HCT116 (cell line): Measurements from ENCODE around the gene IL17C. TPM values are rescaled to one million over a fixed set of nuclear protein-coding genes. Genes with fewer than 3 reads are reported as not detected.

Source experiments
- ATAC-seq: fragments of 200-7000 bp; cut with Tn5 transposase; 2 replicates; pipeline ENCODE4 v1.9.1; 2020; ENCODE audit warnings: mild to moderate bottlenecking, moderate library complexity
- BruUV-seq: library from RNA; stranded (reverse); fragments of 400-500 nt; replicated peaks from 2 replicates; lab custom pipeline; 2021; lab: Mats Ljungman, UMichigan
- CTCF ChIA-PET: fragments of 300-600 bp; sonication (Branson Sonifier 250); formaldehyde crosslinking; loops from one replicate; lab custom pipeline; 2021; ENCODE audit warnings: antibody characterized with exemption; lab: Charles Lee
- POLR2A ChIA-PET: fragments of 300-600, 350-600 bp; sonication (Branson Sonifier 250); formaldehyde crosslinking; loops from one replicate; lab custom pipeline; 2021; ENCODE audit warnings: antibody characterized with exemption; lab: Charles Lee
- RAD21 ChIA-PET, 2 experiments: fragments of 300-600 bp; sonication (Branson Sonifier 250); formaldehyde crosslinking; loops; one replicate each; lab custom pipeline; 2023; ENCODE audit warnings: low total read pairs in 2 of 2; ENCODE audit not compliant: uncharacterized antibody in 2 of 2, unreplicated experiment in 2 of 2, low non-redundant PET in 1 of 2; lab: Charles Lee
- DNase-seq: peaks from one replicate; pipeline ENCODE4 v3.0.0-alpha.2; 2010; ENCODE audit warnings: low read depth, low spot score
- H2AFZ ChIP-seq: fragments of 200-600 bp; shearing (Covaris generic), sonication (generic); 2 replicates; pipeline ENCODE4 v1.6.1; 2017; ENCODE audit warnings: low read depth, mixed run types, mixed read lengths, antibody characterized with exemption, low read length; ENCODE audit not compliant: poor library complexity, severe bottlenecking
- H3K27ac ChIP-seq: 2 replicates; pipeline ENCODE4 v1.5.1; 2012; ENCODE audit warnings: low read depth, low read length
- H3K27me3 ChIP-seq: fragments of 200-600 bp; sonication (generic); 2 replicates; pipeline ENCODE4 v1.6.1; 2016; ENCODE audit warnings: mixed run types, low read length, mixed read lengths; ENCODE audit not compliant: insufficient read depth
- H3K36me3 ChIP-seq, 2 experiments: fragments of 200-500 bp in 1 of 2; fragments of 200-600 bp in 1 of 2; sonication (Bioruptor generic) in 1 of 2; sonication (generic) in 1 of 2; 2 replicates each; pipeline versions ENCODE4 v1.5.1 to v1.6.1; 2014 to 2016; ENCODE audit warnings: low read length in 2 of 2, inconsistent platforms in 1 of 2, mixed read lengths in 1 of 2, mixed run types in 1 of 2; ENCODE audit not compliant: insufficient read depth in 2 of 2, control insufficient read depth in 1 of 2
- H3K4me1 ChIP-seq, 2 experiments: fragments of 200-600 bp in 1 of 2; sonication (generic) in 1 of 2; 2 replicates each; pipeline versions ENCODE4 v1.5.1 to v1.6.1; 2012 to 2017; ENCODE audit warnings: low read length in 2 of 2, inconsistent platforms in 1 of 2, mild to moderate bottlenecking in 1 of 2, mixed read lengths in 1 of 2, mixed run types in 1 of 2, moderate library complexity in 1 of 2; ENCODE audit not compliant: insufficient read depth in 2 of 2, control insufficient read depth in 1 of 2
- H3K4me2 ChIP-seq: fragments of 200-600 bp; sonication (generic); 2 replicates; pipeline ENCODE4 v1.6.1; 2017; ENCODE audit warnings: mixed run types, low read length, mixed read lengths
- H3K4me3 ChIP-seq, 2 experiments: fragments of 200-600 bp in 1 of 2; sonication (generic) in 1 of 2; replicated peaks in 1 of 2; 2 replicates each; pipeline ENCODE4 v1.5.1; 2011 to 2016; ENCODE audit warnings: low read length in 2 of 2, control low read depth in 1 of 2, low read depth in 1 of 2, mild to moderate bottlenecking in 1 of 2, mixed read lengths in 1 of 2, mixed run types in 1 of 2
- H3K79me2 ChIP-seq: fragments of 200-600 bp; sonication (generic); 2 replicates; pipeline ENCODE4 v1.6.1; 2017; ENCODE audit warnings: mild to moderate bottlenecking, mixed run types, low read length, moderate library complexity, mixed read lengths; ENCODE audit not compliant: insufficient read depth
- H3K9ac ChIP-seq: fragments of 200-600 bp; sonication (generic); 2 replicates; pipeline ENCODE4 v1.6.1; 2016; ENCODE audit warnings: low read length, mixed read lengths
- H3K9me2 ChIP-seq: fragments of 200-600 bp; sonication (generic), shearing (Covaris generic); 2 replicates; pipeline ENCODE4 v1.6.1; 2017; ENCODE audit warnings: mixed run types, mild to moderate bottlenecking, moderate library complexity; ENCODE audit not compliant: insufficient read depth
- H3K9me3 ChIP-seq, 2 experiments: fragments of 200-500 bp in 1 of 2; fragments of 200-600 bp in 1 of 2; sonication (Bioruptor generic) in 1 of 2; sonication (generic) in 1 of 2; 2 replicates each; pipeline ENCODE4 v1.6.1; 2014 to 2017; ENCODE audit warnings: low read length in 2 of 2, mixed read lengths in 2 of 2, inconsistent platforms in 1 of 2, low read depth in 1 of 2, mild to moderate bottlenecking in 1 of 2, mixed run types in 1 of 2, moderate library complexity in 1 of 2; ENCODE audit not compliant: control insufficient read depth in 1 of 2, insufficient read depth in 1 of 2
- H4K20me1 ChIP-seq: fragments of 200-600 bp; sonication (generic), shearing (Covaris generic); 2 replicates; pipeline ENCODE4 v1.6.1; 2017; ENCODE audit warnings: mixed run types, mild to moderate bottlenecking, moderate library complexity; ENCODE audit not compliant: insufficient read depth
- CTCF ChIP-seq, 3 experiments: fragments of 200-600 bp in 1 of 3; sonication (generic) in 1 of 3; IDR thresholded peaks in 2 of 3; conservative IDR thresholded peaks in 1 of 3; 2 replicates each; pipeline ENCODE4 v1.5.1; 2012 to 2017; ENCODE audit warnings: low read depth in 2 of 3, low read length in 2 of 3, antibody characterized with exemption in 1 of 3, borderline replicate concordance in 1 of 3, control low read depth in 1 of 3, mild to moderate bottlenecking in 1 of 3, mixed read lengths in 1 of 3, mixed run types in 1 of 3, moderate library complexity in 1 of 3; ENCODE audit not compliant: insufficient read depth in 1 of 3
- EZH2phosphoT487 ChIP-seq: fragments of 200-600 bp; IDR thresholded peaks from 2 replicates; pipeline ENCODE4 v1.6.1; 2018; ENCODE audit warnings: antibody characterized with exemption, borderline replicate concordance
- MAX ChIP-seq: IDR thresholded peaks from 2 replicates; pipeline ENCODE4 v1.6.1; 2012
- POLR2A ChIP-seq: IDR thresholded peaks from 2 replicates; pipeline ENCODE4 v1.7.0; 2011; ENCODE audit warnings: borderline replicate concordance; ENCODE audit not compliant: insufficient read depth, insufficient read length; ENCODE audit errors: extremely low read depth
- POLR2AphosphoS5 ChIP-seq: IDR thresholded peaks from 2 replicates; pipeline ENCODE4 v1.6.1; 2011; ENCODE audit warnings: mild to moderate bottlenecking, low read depth, low read length, moderate library complexity
- SIN3A ChIP-seq: IDR thresholded peaks from 2 replicates; pipeline ENCODE4 v1.6.1; 2012; ENCODE audit warnings: low read depth
- SP1 ChIP-seq: IDR thresholded peaks from 2 replicates; pipeline ENCODE4 v1.6.1; 2012; ENCODE audit warnings: low read depth
- TCF7L2 ChIP-seq: IDR thresholded peaks from 2 replicates; pipeline ENCODE4 v1.7.0; 2011; ENCODE audit warnings: borderline replicate concordance, inconsistent platforms; ENCODE audit not compliant: insufficient read depth, insufficient read length; ENCODE audit errors: extremely low read depth
- ZFX ChIP-seq: fragments of 450-650 bp; IDR thresholded peaks from 2 replicates; pipeline ENCODE4 v1.6.1; 2017
- ZNF274 ChIP-seq: fragments of 200-500 bp; sonication (Bioruptor generic); IDR thresholded peaks from 2 replicates; pipeline ENCODE4 v1.6.1; 2014; ENCODE audit warnings: mild to moderate bottlenecking, low read depth, low read length, inconsistent platforms
- intact Hi-C: fragments of 100-400 bp; cut with micrococcal nuclease; formaldehyde crosslinking; loops from 2 replicates; pipeline ENCODE4 v1.10.0; 2022
- total RNA-seq: library from RNA; stranded (reverse); gene quantifications from one replicate; pipeline ENCODE4 v1.2.1, GENCODE V29; 2021; ENCODE audit not compliant: unreplicated experiment

The IL17C gene
- total RNA-seq, 1 experiment from 2014 or later: not detected

GRCh38 chr16:88662843-88663606 lies 24.7 kb downstream of the IL17C start, which contains the start of gene MVD:
Gene MVD (minus strand): TSS chr16:88663091. CDS start chr16:88663080, 11 bp downstream.
- no peak within 1 kb of the TSS for H2AFZ ChIP-seq
- intact Hi-C loops: no loop called here
- H3K27me3 ChIP-seq: no peaks in the 10 kb centered on the region
- peak within 1 kb of the TSS; percentile 92 for H3K9ac ChIP-seq
- RAD21 ChIA-PET: no interaction called here
- no peaks in the 10 kb centered on the region for H3K9me2 ChIP-seq
- peaks cover 4 to 21% of the 10 kb centered on the region in 2 experiments; a peak in 3 of 4 replicates for H3K4me1 ChIP-seq
- ATAC-seq (peak; percentile 97), DNase-seq (peak; percentile 98)
- no peaks in the 10 kb centered on the region for H3K9me3 ChIP-seq
- H3K36me3 ChIP-seq: peaks cover under 1 to 3% of the 10 kb centered on the region in 2 experiments; a peak in 1 of 4 replicates
- POLR2A ChIA-PET: interaction anchor here (1.0 kb wide), 2 partner anchors 69 to 111 kb away, joined by 3 read pairs; no protein-coding TSS in a partner anchor
- CTCF ChIA-PET: interaction anchor here (1.3 kb wide), 2 partner anchors 9 to 74 kb away, joined by 5 to 7 read pairs; no protein-coding TSS in a partner anchor
- peaks cover 36% of the 10 kb centered on the region for H3K79me2 ChIP-seq
- TF ChIP-seq POLR2AphosphoS5 (peak; percentile 96), MAX (peak; percentile 69), EZH2phosphoT487 (no peak), TCF7L2 (peak; percentile 66), ZFX (peak; percentile 44; the same call in 1 of the 2 replicates), CTCF (IDR thresholded peaks at IDR 0.05 in 2 of 3, conservative IDR thresholded peaks at IDR 0.05 in 1 of 3; ENCODE audit: borderline replicate concordance in 1 of 3, insufficient read depth in 1 of 3, low read depth in 2 of 3, low read length in 2 of 3) (0 out of 6 replicates have a peak, but pooled peaks of 1 of the 3 experiments have one; percentile 1), ZNF274 (no peak), POLR2A (peak; percentile 87), SP1 (peak; percentile 99), SIN3A (peak; percentile 87; the same call in 1 of the 2 replicates)
- H3K4me3 ChIP-seq: peak within 1 kb of the TSS; percentile 73 to 98
- H3K27ac ChIP-seq: peak within 1 kb of the TSS; percentile 96
- peak within 1 kb of the TSS; percentile 92 for H3K4me2 ChIP-seq
- H4K20me1 ChIP-seq: no peaks in the 10 kb centered on the region
- BruUV-seq: no TSS peak
